IPS DF 4.7 (cell line): ENCODE measurements around the gene ARMH1.

Source experiments
- DNase-seq: peaks from one replicate; pipeline ENCODE4 v3.0.0-alpha.2; 2013; ENCODE audit warnings: low spot score; ENCODE audit errors: extremely low read depth

The ARMH1 gene

GRCh38 chr1:44644806-44645205 is 29.7 kb upstream of the ARMH1 start:
- no peak for DNase-seq

DNA sequence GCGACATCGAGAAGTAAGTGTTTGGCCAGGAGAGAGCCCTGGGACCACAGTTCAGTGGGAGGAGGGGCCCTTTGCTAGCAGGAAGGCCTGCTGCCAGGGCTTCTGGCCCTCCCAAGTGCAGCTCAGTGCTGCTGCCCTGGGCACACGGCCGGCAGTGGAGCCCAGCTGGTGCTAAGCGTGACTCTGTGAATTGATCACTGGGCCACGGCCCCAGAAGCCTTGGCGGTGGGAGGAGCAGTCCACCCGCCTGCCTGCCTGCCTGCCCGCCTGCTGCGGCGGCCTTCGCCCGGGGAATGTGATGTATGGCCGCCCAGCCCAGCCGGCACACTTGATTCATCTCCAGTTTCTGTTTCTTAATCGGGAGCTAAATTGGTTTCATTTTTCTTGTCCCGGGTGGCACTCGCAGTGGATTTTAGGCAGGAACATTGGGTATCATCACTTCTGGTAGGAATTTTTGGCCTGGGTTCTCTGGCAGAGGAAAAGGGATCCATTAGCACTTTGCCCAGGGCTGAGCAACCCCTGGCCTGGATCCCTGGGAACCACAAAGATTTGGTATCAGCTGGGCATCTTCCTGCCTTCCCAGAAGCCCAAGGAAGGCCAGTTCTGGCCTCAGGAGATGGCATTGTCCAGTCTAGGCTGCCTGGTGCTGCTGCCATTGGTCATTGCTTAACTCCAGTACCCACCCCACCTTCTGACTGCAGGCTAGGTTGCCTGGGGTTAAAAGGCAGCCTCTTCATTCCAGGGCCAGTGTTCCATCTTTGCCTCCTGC is 28.9 kb upstream of the ARMH1 start:
- no peak for DNase-seq

GRCh38 chr1:44646261-44647110 is 28.0 kb upstream of the ARMH1 start:
- no peak for DNase-seq

- no peak for DNase-seq
Observed at GRCh38 chr1:44647896-44648295, 26.6 kb upstream of the ARMH1 start.

DNA sequence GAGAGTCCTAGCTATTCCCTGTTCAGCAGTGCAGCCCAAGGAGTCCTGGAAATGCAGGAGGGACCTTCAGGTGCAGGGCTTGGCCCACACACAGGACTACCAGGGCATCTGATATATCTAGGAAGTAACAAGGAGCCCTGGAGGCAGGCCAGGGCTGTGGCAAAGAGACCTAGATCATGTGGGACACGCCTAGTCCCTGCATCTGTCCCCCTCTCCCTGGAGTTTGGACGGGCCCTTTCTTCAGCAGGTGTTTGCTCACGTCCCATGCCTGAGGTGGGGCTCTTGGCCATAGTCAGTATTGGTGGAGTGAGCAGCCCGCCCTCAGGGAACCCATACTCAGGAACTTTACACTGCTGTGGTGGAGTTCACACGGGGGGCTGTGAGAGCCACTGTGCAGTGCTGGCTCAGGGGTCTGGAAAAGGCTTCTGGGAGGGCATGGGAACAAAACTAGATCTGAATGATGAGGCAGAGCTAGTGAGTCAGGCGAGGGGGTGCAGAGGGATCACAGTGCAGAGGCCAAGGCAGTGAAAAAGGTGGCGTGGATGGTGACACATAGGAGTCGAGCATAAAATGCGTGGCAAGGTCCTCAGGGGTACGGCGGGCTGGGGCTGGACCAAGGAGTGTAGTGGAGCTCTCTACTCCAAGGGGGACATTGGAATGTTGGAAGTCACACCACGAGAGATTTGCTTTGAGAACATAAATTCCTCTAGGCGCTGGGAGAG is 25.8 kb upstream of the ARMH1 start:
- DNase-seq = no peak

DNA sequence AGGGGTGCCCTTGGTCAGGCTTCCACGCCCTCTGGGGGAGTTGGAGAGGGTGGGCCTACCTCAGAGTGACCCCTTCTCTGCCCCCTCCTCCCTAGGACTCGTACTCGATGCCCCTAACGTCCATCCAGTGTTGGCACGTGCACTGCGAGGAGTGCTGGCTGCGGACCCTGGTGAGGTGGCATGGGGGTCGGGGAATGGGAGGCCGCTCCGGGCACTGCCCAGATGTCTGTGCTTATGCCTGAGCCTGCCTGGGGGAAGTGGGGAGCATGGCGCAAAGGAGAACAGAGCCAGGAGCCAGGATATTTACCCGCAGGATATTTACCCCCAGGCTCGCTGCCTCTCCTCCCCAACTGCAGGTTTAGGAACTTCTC is 24.7 kb upstream of the ARMH1 start:
- DNase-seq = no peak

DNA sequence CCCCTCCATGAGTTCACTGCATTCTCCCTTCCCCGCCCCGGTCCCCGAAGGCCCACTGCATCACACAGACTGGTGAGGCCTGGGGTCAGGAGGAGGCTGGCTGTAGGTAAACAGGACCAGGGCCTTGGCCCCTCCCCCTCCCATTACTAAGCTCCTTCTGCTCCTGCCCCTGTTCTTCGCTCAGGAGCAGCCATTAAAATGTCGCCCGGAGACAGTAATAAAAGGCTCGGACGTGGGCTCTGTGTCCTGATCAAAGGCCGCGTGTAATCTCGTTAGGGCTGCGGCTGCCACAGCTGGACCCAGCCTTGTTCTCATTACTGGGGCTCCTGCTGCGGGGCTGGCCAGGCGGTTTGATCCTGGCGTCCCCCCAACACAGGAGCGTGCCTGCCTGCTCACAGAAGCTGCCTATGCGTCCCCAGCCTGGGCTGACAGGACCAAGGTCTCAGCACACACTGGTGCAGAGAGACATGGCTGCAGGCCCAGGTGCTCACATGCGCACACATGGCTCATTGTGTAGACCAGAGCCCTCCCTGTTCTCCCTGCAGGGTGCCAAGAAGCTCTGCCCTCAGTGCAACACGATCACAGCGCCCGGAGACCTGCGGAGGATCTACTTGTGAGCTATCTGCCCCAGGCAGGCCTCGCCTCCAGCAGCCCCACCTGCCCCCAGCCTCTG is 24.2 kb upstream of the ARMH1 start:
- DNase-seq = no peak

DNA sequence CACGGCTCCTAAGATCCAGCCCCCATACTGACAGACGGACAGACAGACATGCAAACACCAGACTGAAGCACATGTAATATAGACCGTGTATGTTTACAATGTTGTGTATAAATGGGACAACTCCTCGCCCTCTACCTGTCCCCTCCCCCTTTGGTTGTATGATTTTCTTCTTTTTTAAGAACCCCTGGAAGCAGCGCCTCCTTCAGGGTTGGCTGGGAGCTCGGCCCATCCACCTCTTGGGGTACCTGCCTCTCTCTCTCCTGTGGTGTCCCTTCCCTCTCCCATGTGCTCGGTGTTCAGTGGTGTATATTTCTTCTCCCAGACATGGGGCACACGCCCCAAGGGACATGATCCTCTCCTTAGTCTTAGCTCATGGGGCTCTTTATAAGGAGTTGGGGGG is 23.4 kb upstream of the ARMH1 start:
- DNase-seq = no peak

- DNase-seq = no peak
Observed at GRCh38 chr1:44652445-44653106, 21.9 kb upstream of the ARMH1 start.

DNA sequence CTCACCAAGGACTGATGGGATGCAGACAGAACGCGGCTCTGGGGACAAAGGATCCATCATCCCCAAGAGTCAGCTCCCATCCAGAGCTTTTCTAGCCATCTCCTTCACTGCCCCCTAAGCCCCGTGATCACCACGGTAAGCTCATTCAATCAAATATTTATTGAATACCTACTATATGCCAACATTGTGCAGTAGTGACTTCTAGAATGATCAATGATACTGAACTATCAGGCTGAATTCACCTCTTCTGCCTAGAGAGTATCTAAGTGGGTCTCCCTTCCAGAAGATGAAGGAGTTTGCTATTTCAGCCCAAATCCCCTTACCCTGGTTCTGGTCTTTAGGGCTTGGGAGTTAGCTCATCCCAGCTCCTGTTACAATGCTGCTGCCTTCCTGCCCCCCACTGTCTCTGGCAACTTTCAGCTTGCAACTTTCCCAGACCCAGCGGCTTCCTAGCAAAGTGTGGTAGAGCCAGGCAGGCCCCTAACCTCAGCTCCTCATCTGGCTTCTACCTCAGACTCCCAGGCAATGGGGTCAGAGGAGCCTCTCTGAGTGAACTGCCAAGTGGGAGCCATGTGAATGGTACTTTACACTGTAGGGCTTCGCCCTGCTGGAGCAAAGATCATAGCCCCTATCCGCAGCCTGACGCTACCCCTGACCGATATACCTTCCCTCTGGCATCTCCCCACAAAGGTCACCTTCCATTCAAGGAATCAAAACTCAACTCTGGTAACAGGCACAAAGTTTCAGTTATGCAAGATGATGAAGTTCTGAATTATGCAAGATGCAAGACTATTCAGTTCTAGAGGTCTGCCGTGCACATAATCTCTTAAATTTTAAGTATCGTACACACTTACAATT is 21.2 kb upstream of the ARMH1 start:
- DNase-seq = no peak

DNA sequence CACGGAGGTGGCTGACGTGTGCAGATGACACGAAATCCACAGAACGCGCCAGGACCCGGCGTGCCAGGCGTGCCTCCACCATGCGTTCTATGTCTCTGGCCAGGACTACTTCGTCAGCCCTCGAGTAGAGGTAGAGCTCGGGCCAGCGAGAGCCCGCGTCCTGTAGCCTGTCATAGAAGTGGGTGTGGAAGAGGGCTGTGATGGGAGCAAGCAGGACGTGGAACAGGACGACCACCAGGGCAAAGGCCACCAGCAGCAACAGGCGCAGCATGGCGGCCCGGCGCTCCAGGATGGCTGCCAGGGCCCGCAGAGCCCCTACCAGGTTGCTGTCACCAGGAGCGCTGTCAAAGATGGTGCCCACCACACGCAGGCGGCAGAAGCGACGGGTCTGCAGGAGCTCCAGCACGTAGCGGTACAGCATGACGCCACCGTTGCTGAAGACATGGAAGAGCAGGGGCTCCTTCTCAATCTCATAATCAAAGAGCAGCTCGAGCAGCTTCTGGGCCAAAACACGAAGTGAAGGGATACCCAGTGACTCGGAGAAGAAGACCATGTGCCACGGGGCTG is 19.8 kb upstream of the ARMH1 start:
- no peak for DNase-seq

DNA sequence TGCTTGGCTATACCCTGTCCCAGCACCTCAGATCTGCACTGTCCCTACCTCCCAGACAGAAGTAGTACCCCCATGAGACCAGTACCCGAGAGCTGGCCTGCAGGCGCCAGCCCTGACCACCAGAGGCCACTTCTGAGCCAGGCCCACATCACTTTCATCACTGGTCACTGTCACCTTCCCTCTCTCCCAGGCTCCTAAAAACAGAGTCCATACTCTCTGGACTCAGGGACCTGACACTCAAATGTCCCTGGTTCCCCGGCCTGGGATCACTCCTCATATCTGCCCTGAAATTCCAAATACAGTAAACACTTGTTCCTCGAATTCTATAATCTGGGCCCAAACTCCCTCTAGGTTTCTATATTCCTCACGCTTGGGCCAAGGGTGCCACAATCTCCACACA is 18.9 kb upstream of the ARMH1 start:
- DNase-seq = no peak

- no peak for DNase-seq
Observed at GRCh38 chr1:44659566-44659965, 14.9 kb upstream of the ARMH1 start.

DNA sequence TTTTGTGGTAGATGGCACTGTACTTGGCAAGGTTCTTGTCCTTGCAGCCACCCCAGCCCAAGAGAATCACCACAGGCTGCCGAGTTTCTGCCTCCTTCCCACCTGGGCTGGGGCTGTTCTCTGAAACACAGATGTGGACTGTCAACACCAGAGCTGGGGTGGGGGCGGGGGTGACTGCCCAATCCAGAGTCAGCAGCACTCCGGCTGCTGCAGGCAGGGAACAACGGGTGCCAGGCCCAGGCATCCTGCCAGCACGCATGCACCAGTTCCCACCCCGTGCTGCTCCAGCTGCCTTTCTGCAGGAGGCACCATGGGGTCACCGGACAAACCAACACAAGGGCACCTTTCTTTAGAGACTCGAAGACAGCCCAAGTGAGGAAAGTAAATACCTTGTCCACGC is 14.3 kb upstream of the ARMH1 start:
- no peak for DNase-seq

- no peak for DNase-seq
Observed at GRCh38 chr1:44661781-44662682, 12.5 kb upstream of the ARMH1 start.

- DNase-seq = no peak
Observed at GRCh38 chr1:44662683-44663030, 11.9 kb upstream of the ARMH1 start.

DNA sequence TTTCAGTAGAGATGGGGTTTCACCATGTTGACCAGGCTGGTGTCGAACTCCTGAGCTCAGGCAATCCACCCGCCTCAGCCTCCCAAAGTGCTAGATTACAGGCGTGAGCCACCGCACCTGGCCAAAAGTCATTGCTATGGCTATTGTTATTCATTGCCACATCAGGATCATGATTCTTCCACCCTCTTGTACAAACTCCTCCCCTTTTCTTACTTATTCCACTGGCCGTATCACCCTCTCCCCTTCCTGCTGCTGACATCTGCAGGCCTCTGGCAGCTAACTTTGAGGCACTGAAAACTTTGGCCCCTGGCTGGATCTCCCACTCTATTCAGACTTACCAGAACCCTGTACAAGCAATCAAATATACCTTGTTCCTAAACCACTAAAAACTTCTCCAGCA is 11.1 kb upstream of the ARMH1 start:
- no peak for DNase-seq

GRCh38 chr1:44664730-44665370 is 9.7 kb upstream of the ARMH1 start:
- DNase-seq = no peak
